Esophagus squamous epithelium (tissue), 4 donors: Measurements from ENCODE around the gene RIPOR2.

Experiments
- POLR2A ChIP-seq, 4 donors: fragments of 450-650 bp; IDR thresholded peaks; one replicate each; pipeline ENCODE4 v1.6.1; 2017; ENCODE audit warnings: antibody characterized with exemption in 4 of 4, mild to moderate bottlenecking in 4 of 4, moderate library complexity in 3 of 4
- TF ChIP-seq, protein P1 (sequence below), 6 experiments: fragments of 450-650 bp in 4 of 6; fragments of 200-600 bp in 2 of 6; sonication (generic) in 2 of 6; IDR thresholded peaks; one replicate each; pipeline ENCODE4 v1.5.1; 2016 to 2019; ENCODE audit warnings: antibody characterized with exemption in 6 of 6, mild to moderate bottlenecking in 4 of 6, moderate library complexity in 4 of 6

DNA sequence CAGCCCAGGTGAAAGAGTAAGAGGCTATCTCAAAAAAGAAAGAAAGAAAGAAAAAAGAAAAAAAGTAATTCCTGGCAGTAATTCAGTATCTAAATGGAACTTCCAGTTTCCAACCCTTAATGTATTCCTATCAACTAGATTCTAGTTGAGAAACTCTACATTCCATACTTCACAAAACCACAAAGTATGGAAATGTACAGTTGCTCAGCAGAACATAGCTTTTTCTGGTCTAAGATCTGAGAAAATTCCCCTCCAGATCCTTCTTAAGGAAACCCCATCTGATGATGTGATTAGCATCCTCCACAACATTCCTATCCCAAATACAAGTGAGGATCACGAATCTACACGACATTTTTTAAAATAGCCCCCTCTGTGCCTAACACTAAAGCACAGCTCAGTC is 140.7 kb downstream of the RIPOR2 start:
- TF ChIP-seq, protein P1, sequence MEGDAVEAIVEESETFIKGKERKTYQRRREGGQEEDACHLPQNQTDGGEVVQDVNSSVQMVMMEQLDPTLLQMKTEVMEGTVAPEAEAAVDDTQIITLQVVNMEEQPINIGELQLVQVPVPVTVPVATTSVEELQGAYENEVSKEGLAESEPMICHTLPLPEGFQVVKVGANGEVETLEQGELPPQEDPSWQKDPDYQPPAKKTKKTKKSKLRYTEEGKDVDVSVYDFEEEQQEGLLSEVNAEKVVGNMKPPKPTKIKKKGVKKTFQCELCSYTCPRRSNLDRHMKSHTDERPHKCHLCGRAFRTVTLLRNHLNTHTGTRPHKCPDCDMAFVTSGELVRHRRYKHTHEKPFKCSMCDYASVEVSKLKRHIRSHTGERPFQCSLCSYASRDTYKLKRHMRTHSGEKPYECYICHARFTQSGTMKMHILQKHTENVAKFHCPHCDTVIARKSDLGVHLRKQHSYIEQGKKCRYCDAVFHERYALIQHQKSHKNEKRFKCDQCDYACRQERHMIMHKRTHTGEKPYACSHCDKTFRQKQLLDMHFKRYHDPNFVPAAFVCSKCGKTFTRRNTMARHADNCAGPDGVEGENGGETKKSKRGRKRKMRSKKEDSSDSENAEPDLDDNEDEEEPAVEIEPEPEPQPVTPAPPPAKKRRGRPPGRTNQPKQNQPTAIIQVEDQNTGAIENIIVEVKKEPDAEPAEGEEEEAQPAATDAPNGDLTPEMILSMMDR (IDR thresholded peaks at IDR 0.05) = no peak
- TF ChIP-seq POLR2A (IDR thresholded peaks at IDR 0.05) = no peak
